Measurements from ENCODE around the gene FARS2.

DNA sequence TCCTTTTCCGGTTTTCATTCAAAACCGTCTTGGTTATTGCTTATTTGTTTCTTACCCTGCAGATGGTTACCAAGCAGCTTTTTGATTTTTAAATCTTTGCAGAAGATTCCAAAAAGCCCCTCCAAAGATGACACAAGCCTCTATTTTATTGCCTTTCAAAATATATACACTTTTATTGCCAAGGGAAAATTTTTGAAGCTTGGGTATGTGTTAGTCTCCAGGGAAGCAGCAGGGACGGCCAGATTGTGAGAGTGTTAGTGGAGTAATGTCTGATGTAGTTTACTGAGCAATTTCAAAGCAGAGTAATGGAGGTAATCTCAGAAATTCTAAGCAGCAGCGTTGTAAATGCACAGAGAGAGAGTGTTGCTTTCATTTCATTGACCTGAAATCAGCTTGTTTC, 193.8 kb downstream of the FARS2 start:
- TF ChIP-seq, protein P1, sequence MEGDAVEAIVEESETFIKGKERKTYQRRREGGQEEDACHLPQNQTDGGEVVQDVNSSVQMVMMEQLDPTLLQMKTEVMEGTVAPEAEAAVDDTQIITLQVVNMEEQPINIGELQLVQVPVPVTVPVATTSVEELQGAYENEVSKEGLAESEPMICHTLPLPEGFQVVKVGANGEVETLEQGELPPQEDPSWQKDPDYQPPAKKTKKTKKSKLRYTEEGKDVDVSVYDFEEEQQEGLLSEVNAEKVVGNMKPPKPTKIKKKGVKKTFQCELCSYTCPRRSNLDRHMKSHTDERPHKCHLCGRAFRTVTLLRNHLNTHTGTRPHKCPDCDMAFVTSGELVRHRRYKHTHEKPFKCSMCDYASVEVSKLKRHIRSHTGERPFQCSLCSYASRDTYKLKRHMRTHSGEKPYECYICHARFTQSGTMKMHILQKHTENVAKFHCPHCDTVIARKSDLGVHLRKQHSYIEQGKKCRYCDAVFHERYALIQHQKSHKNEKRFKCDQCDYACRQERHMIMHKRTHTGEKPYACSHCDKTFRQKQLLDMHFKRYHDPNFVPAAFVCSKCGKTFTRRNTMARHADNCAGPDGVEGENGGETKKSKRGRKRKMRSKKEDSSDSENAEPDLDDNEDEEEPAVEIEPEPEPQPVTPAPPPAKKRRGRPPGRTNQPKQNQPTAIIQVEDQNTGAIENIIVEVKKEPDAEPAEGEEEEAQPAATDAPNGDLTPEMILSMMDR (conservative IDR thresholded peaks at IDR 0.05; ENCODE audit: low read depth, low read length): no peak
- no peak for TF ChIP-seq EZH2 (IDR thresholded peaks at IDR 0.05; ENCODE audit: borderline replicate concordance, low read depth, low read length, poor library complexity, severe bottlenecking)

Data from A673 (cell line).